Stimulated activated CD8-positive, alpha-beta memory T cell treated with anti-CD3 and anti-CD28 coated beads, Interleukin-4, amount 100 ng/mL, for 4 hours (primary cell): ENCODE data around the gene GTF2F2.

ENCODE experiments used
- DNase-seq, 2 donors: peaks; one replicate each; pipeline ENCODE4 v3.0.0-alpha.2; 2020; ENCODE audit warnings: low read depth in 2 of 2, low spot score in 1 of 2

GTF2F2 gene

DNA sequence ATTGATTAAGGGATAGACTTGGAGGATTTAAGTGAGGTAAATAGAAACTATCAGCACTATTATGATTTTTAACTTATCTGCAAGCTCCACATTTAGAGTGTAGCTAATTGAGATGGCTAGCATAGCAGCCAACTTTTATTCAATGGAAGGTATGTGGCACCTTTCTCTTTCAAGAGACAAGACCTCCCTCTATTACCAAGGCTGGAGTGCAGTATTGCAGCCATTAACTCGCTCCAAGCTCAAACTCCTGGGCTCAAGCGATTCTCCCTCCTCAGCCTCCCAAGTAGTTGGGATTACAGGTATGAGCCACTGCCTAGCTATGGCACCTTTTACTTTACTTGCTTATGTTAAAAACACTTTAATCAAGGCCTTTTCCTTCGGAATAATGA, 212.5 kb downstream of the GTF2F2 start:
- no peak for DNase-seq

DNA sequence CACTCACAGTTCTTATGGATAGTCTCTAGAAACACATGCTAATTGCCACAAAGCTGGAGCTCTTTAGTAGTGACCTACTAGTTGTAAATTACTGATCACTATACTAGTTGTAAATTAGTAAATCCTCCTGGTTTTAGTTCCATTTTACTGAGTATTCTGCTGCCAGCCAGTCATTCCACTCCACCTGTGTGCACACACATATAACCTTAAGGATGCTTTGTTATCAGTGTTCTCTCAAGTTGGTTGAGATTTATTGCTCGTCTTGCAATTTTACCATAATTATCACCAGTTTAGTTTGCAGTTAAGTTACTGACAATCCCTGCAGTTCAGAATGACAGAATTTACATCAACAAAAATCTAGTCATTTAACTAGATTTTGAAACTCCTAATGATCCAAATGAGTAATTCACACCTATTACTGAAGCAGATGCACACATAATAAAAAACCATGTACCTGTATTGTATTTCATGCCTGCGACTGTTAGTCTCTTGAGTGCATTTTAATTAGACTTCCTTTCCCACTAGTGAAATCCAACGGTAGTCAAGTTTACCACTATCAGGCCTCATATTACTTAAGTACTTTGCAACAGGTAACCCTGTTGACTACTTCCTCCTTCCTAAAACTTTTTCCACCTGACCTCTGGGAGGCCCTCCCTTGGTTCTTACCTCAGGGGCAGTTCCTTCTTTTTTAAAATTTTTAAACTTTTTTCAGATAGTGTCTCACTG, 213.1 kb downstream of the GTF2F2 start:
- DNase-seq: no peak
